HepG2 (cell line): ENCODE data around the gene TBXAS1. TPM values are rescaled to one million over a fixed set of nuclear protein-coding genes. Genes with fewer than 3 reads are reported as not detected.

ENCODE experiments used
- ASH2L ChIP-seq: fragments of 300-600, 200-600 bp; sonication (generic); IDR thresholded peaks from 2 replicates; pipeline ENCODE4 v1.7.0; 2017; ENCODE audit warnings: low read depth, mild to moderate bottlenecking, moderate library complexity, mixed read lengths, low read length; ENCODE audit not compliant: insufficient read length
- CSRNP2 ChIP-seq: sonication (generic); formaldehyde crosslinking; conservative IDR thresholded peaks from 2 replicates; pipeline ENCODE4 v1.8.0; 2022; ENCODE audit warnings: low read depth, missing genetic modification reagents
- E2F1 ChIP-seq: sonication (generic); formaldehyde crosslinking; IDR thresholded peaks from 2 replicates; pipeline ENCODE4 v1.5.0; 2020; ENCODE audit warnings: missing genetic modification reagents
- HNF4A ChIP-seq: sonication (generic); formaldehyde crosslinking; IDR thresholded peaks from 2 replicates; pipeline ENCODE4 v1.4.0; 2020; ENCODE audit warnings: missing genetic modification reagents
- MAX ChIP-seq: IDR thresholded peaks from 2 replicates; pipeline ENCODE4 v1.6.1; 2012; ENCODE audit warnings: inconsistent platforms
- MEIS1 ChIP-seq: sonication (generic); formaldehyde crosslinking; IDR thresholded peaks from 2 replicates; pipeline ENCODE4 v1.9.0; 2021; ENCODE audit warnings: mild to moderate bottlenecking, missing genetic modification reagents, moderate library complexity, borderline replicate concordance
- RBM22 ChIP-seq: fragments of 200-400 bp; formaldehyde crosslinking; optimal IDR thresholded peaks from 2 replicates; pipeline ENCODE3; 2017; ENCODE audit warnings: mild to moderate bottlenecking, low read length, moderate library complexity
- RELA ChIP-seq: sonication (generic); formaldehyde crosslinking; IDR thresholded peaks from 2 replicates; pipeline ENCODE4 v1.4.0; 2020; ENCODE audit warnings: missing genetic modification reagents
- RFXANK ChIP-seq: IDR thresholded peaks from 2 replicates; pipeline ENCODE4 v1.6.1; 2016
- RXRB ChIP-seq: IDR thresholded peaks from 2 replicates; pipeline ENCODE4 v1.6.1; 2016; ENCODE audit warnings: borderline replicate concordance, missing genetic modification reagents, missing compliant biosample characterization
- SMC3 ChIP-seq: IDR thresholded peaks from 2 replicates; pipeline ENCODE4 v1.6.1; 2011; ENCODE audit warnings: low read length, improper control_type of control experiment
- SYNCRIP ChIP-seq: fragments of 200-400 bp; formaldehyde crosslinking; IDR thresholded peaks from 2 replicates; pipeline ENCODE4 v1.6.1; 2018; ENCODE audit warnings: mild to moderate bottlenecking, low read depth, low read length; ENCODE audit not compliant: insufficient read depth
- TERF1 ChIP-seq: sonication (generic); formaldehyde crosslinking; IDR thresholded peaks from 2 replicates; pipeline ENCODE4 v1.8.0; 2022; ENCODE audit warnings: mild to moderate bottlenecking, missing genetic modification reagents, moderate library complexity
- U2AF2 ChIP-seq: fragments of 200-400 bp; formaldehyde crosslinking; IDR thresholded peaks from 2 replicates; pipeline ENCODE4 v1.6.1; 2017; ENCODE audit warnings: low read depth, mild to moderate bottlenecking, low read length
- UBTF ChIP-seq: sonication (generic); formaldehyde crosslinking; IDR thresholded peaks from 2 replicates; pipeline ENCODE4 v1.4.0; 2020; ENCODE audit warnings: mild to moderate bottlenecking, missing genetic modification reagents
- ZFP82 ChIP-seq: sonication (generic); formaldehyde crosslinking; IDR thresholded peaks from 2 replicates; pipeline ENCODE4 v1.5.1; 2020; ENCODE audit warnings: mild to moderate bottlenecking, missing genetic modification reagents, borderline replicate concordance
- ZNF605 ChIP-seq: sonication (generic); formaldehyde crosslinking; IDR thresholded peaks from 2 replicates; pipeline ENCODE4 v1.8.0; 2022; ENCODE audit warnings: mild to moderate bottlenecking, missing genetic modification reagents
- ZNF720 ChIP-seq: sonication (generic); formaldehyde crosslinking; IDR thresholded peaks from 2 replicates; pipeline ENCODE4 v1.4.0; 2020; ENCODE audit warnings: missing genetic modification reagents
- polyA plus RNA-seq, 8 experiments: library from polyadenylated mRNA; depleted of rRNA in 3 of 8; stranded (reverse) in 7 of 8; unstranded in 1 of 8; fragments of >200 nt; fragmentation: Illumina TruSeq in 4 of 8; extraction: Trizol in 4 of 8; gene quantifications; 2 replicates each; pipeline versions ENCODE4 v1.2.1 to v1.2.3, GENCODE V29; 2011 to 2016; ENCODE audit warnings: low read depth in 4 of 8, missing spikeins in 1 of 8, mixed read lengths in 1 of 8; ENCODE audit not compliant: insufficient read depth in 1 of 8
- total RNA-seq, 5 experiments: library from RNA; depleted of rRNA; stranded (reverse); fragments of >200 nt; fragmentation: Illumina TruSeq; extraction: Trizol; gene quantifications; 2 replicates each; pipeline ENCODE4 v1.2.3, GENCODE V29; 2016; ENCODE audit warnings: low read depth in 1 of 5

TBXAS1 gene
- total and polyA plus RNA-seq, 2 of the 13 experiments (the other 11 are each of a cell fraction or from before 2014, with no cell fraction given): 4.0 to 4.9 TPM

- TF ChIP-seq TERF1 (CRISPR knock-in tag): no peak
- no peak for TF ChIP-seq ZNF720
- TF ChIP-seq ZNF605 (CRISPR knock-in tag): no peak
- no peak for TF ChIP-seq E2F1
- TF ChIP-seq MAX: peak; percentile 82
- TF ChIP-seq ZFP82 (CRISPR knock-in tag): 0 out of 2 replicates have a peak, but pooled peaks have one; percentile 39
- peak; percentile 97 for TF ChIP-seq UBTF (CRISPR knock-in tag)
- no peak for TF ChIP-seq RBM22
- peak; percentile 92 for TF ChIP-seq ASH2L
- TF ChIP-seq HNF4A: peak; percentile 37
- TF ChIP-seq SMC3: no peak
- no peak for TF ChIP-seq MEIS1
- TF ChIP-seq SYNCRIP: no peak
- TF ChIP-seq RFXANK (CRISPR knock-in tag): no peak
- no peak for TF ChIP-seq RELA (CRISPR knock-in tag)
- TF ChIP-seq CSRNP2 (CRISPR knock-in tag): no peak
- TF ChIP-seq RXRB (CRISPR knock-in tag): peak; percentile 49; the same call in 1 of the 2 replicates
- no peak for TF ChIP-seq U2AF2
These were observed 233.7 kb downstream of the TBXAS1 start, which contains the start of gene PARP12 (continued) for GRCh38 chr7:140062528-140063299.
